Naive thymus-derived CD4-positive, alpha-beta T cell (primary cell): ENCODE results near the gene INPP1. TPM values are rescaled to one million over a fixed set of nuclear protein-coding genes. Genes with fewer than 3 reads are reported as not detected.
"Not testable (repeated sequence)": the region's sequence is repeated elsewhere in the genome, so short reads cannot be mapped to it uniquely, and the experiment has no call there.

Experiments used
- ATAC-seq: fragments of 150-1000 bp; cut with Tn5 transposase; 2 replicates; pipeline ENCODE4 v1.10.0; 2021; ENCODE audit warnings: mild to moderate bottlenecking, moderate library complexity
- CTCF ChIA-PET: fragments of 350-600 bp; sonication (Branson Sonifier 250); formaldehyde crosslinking; loops from one replicate; lab custom pipeline; 2021; ENCODE audit warnings: antibody characterized with exemption; lab: Charles Lee
- POLR2A ChIA-PET: fragments of 350-600 bp; sonication (Branson Sonifier 250); formaldehyde crosslinking; loops from one replicate; lab custom pipeline; 2021; ENCODE audit warnings: antibody characterized with exemption, inconsistent platforms; lab: Charles Lee
- DNase-seq, 9 donors: peaks; one replicate each; pipeline versions ENCODE4 v3.0.0 to v3.0.0-alpha.2; 2020 to 2022; ENCODE audit warnings: mixed read lengths in 1 of 9
- H3K27ac ChIP-seq: one replicate; pipeline ENCODE4 v1.7.0; 2013; ENCODE audit warnings: mild to moderate bottlenecking, low read depth, low read length, moderate library complexity
- H3K27me3 ChIP-seq, 2 donors: one replicate each; pipeline ENCODE4 v1.7.0; 2013; ENCODE audit warnings: low read length in 2 of 2, mild to moderate bottlenecking in 2 of 2, moderate library complexity in 2 of 2; ENCODE audit not compliant: control insufficient read depth in 2 of 2, insufficient read depth in 2 of 2
- H3K36me3 ChIP-seq, 3 experiments: 1 replicate in 2 of 3; 2 replicates in 1 of 3; pipeline ENCODE4 v1.7.0; 2013; ENCODE audit warnings: low read length in 3 of 3, mild to moderate bottlenecking in 3 of 3, moderate library complexity in 1 of 3; ENCODE audit not compliant: insufficient read depth in 3 of 3, control insufficient read depth in 2 of 3
- H3K4me1 ChIP-seq, 2 donors: one replicate each; pipeline ENCODE4 v1.7.0; 2013; ENCODE audit warnings: low read length in 2 of 2, mild to moderate bottlenecking in 2 of 2, moderate library complexity in 1 of 2; ENCODE audit not compliant: control insufficient read depth in 2 of 2, insufficient read depth in 2 of 2
- H3K4me3 ChIP-seq: 2 replicates; pipeline ENCODE4 v1.7.0; 2013; ENCODE audit warnings: mild to moderate bottlenecking, low read length
- H3K9me3 ChIP-seq, 3 experiments: 1 replicate in 2 of 3; 2 replicates in 1 of 3; pipeline ENCODE4 v1.7.0; 2013; ENCODE audit warnings: low read length in 3 of 3; ENCODE audit not compliant: control insufficient read depth in 2 of 3
- H3K27ac Mint-ChIP-seq, 9 donors: one replicate each; pipeline ENCODE4 v1.8.0; 2020 to 2022; ENCODE audit warnings: mixed read lengths in 9 of 9, mild to moderate bottlenecking in 8 of 9, moderate library complexity in 5 of 9, inconsistent platforms in 2 of 9
- H3K27me3 Mint-ChIP-seq, 5 donors: one replicate each; pipeline ENCODE4 v1.8.0; 2021 to 2022; ENCODE audit warnings: mixed read lengths in 5 of 5, mild to moderate bottlenecking in 1 of 5
- H3K36me3 Mint-ChIP-seq, 5 donors: one replicate each; pipeline ENCODE4 v1.8.0; 2020 to 2022; ENCODE audit warnings: mixed read lengths in 5 of 5, mild to moderate bottlenecking in 3 of 5, inconsistent platforms in 1 of 5
- H3K4me1 Mint-ChIP-seq, 7 donors: one replicate each; pipeline ENCODE4 v1.8.0; 2020 to 2022; ENCODE audit warnings: mixed read lengths in 7 of 7, mild to moderate bottlenecking in 3 of 7, inconsistent platforms in 1 of 7
- H3K4me3 Mint-ChIP-seq, 10 donors: one replicate each; pipeline ENCODE4 v1.8.0; 2020 to 2022; ENCODE audit warnings: mild to moderate bottlenecking in 10 of 10, mixed read lengths in 10 of 10, moderate library complexity in 6 of 10, inconsistent platforms in 2 of 10
- H3K9me3 Mint-ChIP-seq, 11 donors: one replicate each; pipeline ENCODE4 v1.8.0; 2020 to 2022; ENCODE audit warnings: mixed read lengths in 11 of 11, mild to moderate bottlenecking in 4 of 11, inconsistent platforms in 1 of 11, moderate library complexity in 1 of 11
- intact Hi-C, 2 donors: fragments of 100-400 bp; cut with micrococcal nuclease; formaldehyde crosslinking; loops; one replicate each; pipeline ENCODE4 v1.15.1; 2023
- polyA plus RNA-seq, 2 donors: library from polyadenylated mRNA; unstranded; fragments of 300-500 nt; fragmentation: Illumina TruSeq; gene quantifications; one replicate each; pipeline ENCODE4 v1.2.3, GENCODE V29; 2021
- total RNA-seq, 6 experiments: library from RNA in 5 of 6; stranded (reverse) in 5 of 6; gene quantifications; 1 replicate in 5 of 6; 2 replicates in 1 of 6; pipeline ENCODE4 v1.2.3 and lab custom pipeline; 2021 to 2026

Gene INPP1
- total and polyA plus RNA-seq, 7 experiments from 2014 or later: 1.2 to 6.7 (median 2.0) TPM

DNA sequence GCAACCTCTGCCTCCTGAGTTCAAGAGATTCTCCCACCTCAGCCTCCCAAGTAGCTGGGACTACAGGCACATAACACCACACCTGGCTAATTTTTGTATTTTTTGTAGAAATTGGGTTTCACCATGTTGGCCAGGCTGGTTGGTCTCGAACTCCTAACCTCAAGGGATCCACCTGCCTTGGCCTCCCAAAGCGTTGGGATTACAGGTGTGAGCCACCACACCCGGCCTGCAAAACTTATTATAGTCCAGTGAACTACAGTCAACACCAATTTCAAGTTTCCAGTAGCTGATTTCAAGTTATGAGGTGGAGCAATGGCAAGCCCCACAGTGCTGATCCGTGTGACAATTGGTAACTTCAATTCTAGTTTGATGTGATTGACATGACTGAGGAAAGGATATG, 7.8 kb upstream of the INPP1 start:
- ATAC-seq, H3K27me3 ChIP-seq, H3K4me3 Mint-ChIP-seq, H3K9me3 ChIP-seq, H3K27ac Mint-ChIP-seq, H3K36me3 ChIP-seq, H3K4me3 ChIP-seq, DNase-seq, intact Hi-C loops, H3K27ac ChIP-seq, H3K4me1 Mint-ChIP-seq, H3K36me3 Mint-ChIP-seq, H3K9me3 Mint-ChIP-seq, POLR2A ChIA-PET, H3K4me1 ChIP-seq: not testable (repeated sequence)
- peaks cover 0 to 40% (median 3%) of the 10 kb centered on the region in 5 donors for H3K27me3 Mint-ChIP-seq
- CTCF ChIA-PET: interaction anchor here (0.7 kb wide), 1 partner anchor 11 kb away, joined by 4 read pairs; no protein-coding TSS in a partner anchor

DNA sequence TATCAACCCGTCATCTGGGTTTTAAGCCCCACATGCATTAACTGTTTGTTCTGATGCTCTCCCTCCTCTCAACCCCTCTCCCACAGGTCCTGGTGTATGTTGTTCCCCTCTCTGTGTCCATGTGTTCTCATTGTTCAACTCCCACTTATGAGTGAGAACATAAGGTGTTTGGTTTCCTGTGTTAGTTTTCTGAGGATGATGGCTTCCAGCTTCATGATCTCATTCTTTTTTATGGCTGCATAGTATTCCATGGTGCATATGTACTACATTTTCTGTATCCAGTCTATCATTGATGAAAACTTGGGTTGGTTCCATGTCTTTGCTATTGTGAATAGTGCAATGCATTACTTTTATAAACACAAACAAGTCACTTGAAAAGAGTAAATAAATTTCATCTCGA, 7.0 kb upstream of the INPP1 start:
- no peaks in the 10 kb centered on the region for H3K36me3 ChIP-seq
- H3K4me3 ChIP-seq: no peak overlapping the region
- H3K27ac ChIP-seq: no peak overlapping the region
- H3K9me3 ChIP-seq: no peaks in the 10 kb centered on the region
- no peaks in the 10 kb centered on the region for H3K4me1 ChIP-seq
- peaks cover 0 to 38% (median 0%) of the 10 kb centered on the region in 5 donors for H3K27me3 Mint-ChIP-seq
- no peaks in the 10 kb centered on the region for H3K27me3 ChIP-seq
- no peak overlapping the region for H3K4me3 Mint-ChIP-seq
- no peaks in the 10 kb centered on the region for H3K36me3 Mint-ChIP-seq
- ATAC-seq: no peak
- DNase-seq: no peak
- intact Hi-C loops: no loop called here
- H3K27ac Mint-ChIP-seq: no peak overlapping the region
- POLR2A ChIA-PET: no interaction called here
- no peaks in the 10 kb centered on the region for H3K9me3 Mint-ChIP-seq
- CTCF ChIA-PET: no interaction called here
- peaks cover 0 to 2% (median 0%) of the 10 kb centered on the region in 7 donors for H3K4me1 Mint-ChIP-seq

DNA sequence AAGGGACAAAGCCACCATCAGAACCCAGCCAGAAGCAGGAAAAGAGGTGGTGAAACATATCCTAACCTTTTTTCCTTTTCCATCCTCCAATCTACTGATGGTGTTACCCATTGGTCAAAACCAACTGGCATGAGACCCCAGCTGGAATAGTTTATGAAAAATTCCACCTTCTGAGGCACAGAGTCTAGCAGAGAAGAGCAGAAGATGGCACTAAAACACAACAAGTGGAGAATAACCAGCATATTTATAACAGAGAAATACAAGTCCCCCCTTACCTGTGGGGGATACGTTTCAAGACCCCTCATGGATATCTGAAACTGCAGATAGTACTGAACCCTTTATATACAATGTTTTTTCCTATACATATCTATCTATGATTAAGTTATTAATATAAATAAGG, 4.9 kb upstream of the INPP1 start:
- peaks cover 0 to 45% (median 0%) of the 10 kb centered on the region in 5 donors for H3K27me3 Mint-ChIP-seq
- CTCF ChIA-PET: interaction anchor here (0.9 kb wide), 1 partner anchor 32 kb away, joined by 3 read pairs; no protein-coding TSS in a partner anchor
- Histone ChIP-seq H3K9me3 (no peaks in the 10 kb centered on the region), H3K36me3 (no peaks in the 10 kb centered on the region), H3K4me3 (no peak overlapping the region), H3K4me1 (no peaks in the 10 kb centered on the region), H3K27me3 (no peaks in the 10 kb centered on the region), H3K27ac (no peak overlapping the region)
- H3K27ac Mint-ChIP-seq: no peak overlapping the region
- H3K4me1 Mint-ChIP-seq: peaks cover 0 to 11% (median 5%) of the 10 kb centered on the region in 7 donors
- intact Hi-C loops: loop anchor here in 1 of 2 donors (1.0 kb wide), 1 partner anchor 34 kb away; no protein-coding TSS in a partner anchor
- H3K9me3 Mint-ChIP-seq: no peaks in the 10 kb centered on the region
- POLR2A ChIA-PET: no interaction called here
- DNase-seq (peak in 1 of 9 donors; percentile 11), ATAC-seq (no peak)
- no peak overlapping the region for H3K4me3 Mint-ChIP-seq
- no peaks in the 10 kb centered on the region for H3K36me3 Mint-ChIP-seq

DNA sequence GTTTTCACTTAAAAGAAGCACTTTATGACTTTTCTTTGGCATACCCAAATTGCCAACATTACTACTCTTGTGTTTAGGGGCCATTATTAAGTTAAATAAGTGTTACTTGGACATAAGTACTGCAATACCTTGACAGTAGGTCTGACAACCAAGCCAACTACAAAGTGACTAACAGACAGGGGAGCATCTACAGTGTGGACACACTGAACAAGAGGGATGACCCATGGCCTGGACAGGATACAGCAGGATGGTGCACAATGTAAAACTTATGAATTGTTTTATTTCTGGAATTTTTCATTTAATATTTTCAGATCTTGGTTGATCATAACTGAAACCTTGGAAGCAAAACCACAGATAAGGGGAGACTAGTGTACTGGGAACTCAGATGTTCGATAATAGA, 4.0 kb upstream of the INPP1 start:
- intact Hi-C loops: no loop called here
- POLR2A ChIA-PET: no interaction called here
- H3K36me3 ChIP-seq: no peaks in the 10 kb centered on the region
- CTCF ChIA-PET: no interaction called here
- DNase-seq: no peak
- no peaks in the 10 kb centered on the region for H3K27me3 ChIP-seq
- Mint-ChIP-seq H3K36me3 (no peaks in the 10 kb centered on the region), H3K4me1 (peaks cover 2 to 14% (median 8%) of the 10 kb centered on the region in 7 donors), H3K27me3 (peaks cover 0 to 39% (median 0%) of the 10 kb centered on the region in 5 donors), H3K4me3 (no peak overlapping the region), H3K9me3 (no peaks in the 10 kb centered on the region), H3K27ac (no peak overlapping the region)
- ATAC-seq: no peak
- H3K27ac ChIP-seq: no peak overlapping the region
- H3K4me3 ChIP-seq: no peak overlapping the region
- H3K9me3 ChIP-seq: no peaks in the 10 kb centered on the region
- H3K4me1 ChIP-seq: peaks cover 3 to 4% of the 10 kb centered on the region in 2 donors

DNA sequence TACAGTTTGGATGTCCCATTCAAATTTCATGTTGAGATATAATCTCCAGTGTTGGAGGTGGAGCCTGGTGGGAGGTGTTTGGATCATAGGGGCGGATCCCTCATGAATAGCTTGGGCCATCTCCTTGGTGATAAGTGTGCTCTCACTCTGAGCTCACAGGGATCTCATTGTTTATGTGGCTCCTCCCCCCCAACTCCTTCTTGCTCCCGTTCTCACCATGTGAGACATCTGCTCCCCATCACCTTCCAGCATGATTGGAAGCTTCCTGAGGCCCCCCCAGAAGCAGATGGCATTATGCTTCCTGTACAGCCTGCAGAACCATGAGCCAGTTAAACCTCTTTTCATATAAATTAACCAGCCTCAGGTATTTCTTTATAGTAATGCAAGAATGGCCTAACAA, 3.0 kb upstream of the INPP1 start:
- Histone ChIP-seq H3K27ac (no peak overlapping the region), H3K27me3 (no peaks in the 10 kb centered on the region), H3K4me3 (no peak overlapping the region), H3K36me3 (no peaks in the 10 kb centered on the region), H3K9me3 (no peaks in the 10 kb centered on the region), H3K4me1 (peaks cover 3 to 11% of the 10 kb centered on the region in 2 donors)
- intact Hi-C loops: no loop called here
- ATAC-seq (no peak), DNase-seq (no peak)
- H3K36me3 Mint-ChIP-seq: no peaks in the 10 kb centered on the region
- no peaks in the 10 kb centered on the region for H3K9me3 Mint-ChIP-seq
- CTCF ChIA-PET: no interaction called here
- H3K27me3 Mint-ChIP-seq: peaks cover 0 to 38% (median 0%) of the 10 kb centered on the region in 5 donors
- H3K4me3 Mint-ChIP-seq: no peak overlapping the region
- POLR2A ChIA-PET: no interaction called here
- peaks cover 5 to 20% (median 12%) of the 10 kb centered on the region in 7 donors for H3K4me1 Mint-ChIP-seq
- H3K27ac Mint-ChIP-seq: no peak overlapping the region

- Mint-ChIP-seq H3K4me1 (peaks cover 5 to 24% (median 12%) of the 10 kb centered on the region in 7 donors), H3K27me3 (peaks cover 0 to 33% (median 0%) of the 10 kb centered on the region in 5 donors), H3K9me3 (no peaks in the 10 kb centered on the region), H3K4me3 (peak overlapping the region; percentile 64 to 94 (median 86)), H3K36me3 (no peaks in the 10 kb centered on the region), H3K27ac (peak overlapping the region in 2 of 9 donors; percentile 59 to 62)
- Histone ChIP-seq H3K27me3 (no peaks in the 10 kb centered on the region), H3K36me3 (no peaks in the 10 kb centered on the region), H3K4me1 (peaks cover 3 to 11% of the 10 kb centered on the region in 2 donors), H3K27ac (no peak overlapping the region), H3K4me3 (no peak overlapping the region), H3K9me3 (no peaks in the 10 kb centered on the region)
- ATAC-seq: no peak
- POLR2A ChIA-PET: no interaction called here
- intact Hi-C loops: loop anchor here (1.0 kb wide), 1 partner anchor 23 kb away; the partner anchor contains the start of gene HIBCH (in 2 of the 2)
- DNase-seq: no peak
- CTCF ChIA-PET: interaction anchor here (0.7 kb wide), 1 partner anchor 28 kb away, joined by 3 read pairs; no protein-coding TSS in a partner anchor
Measured at GRCh38 chr2:190342611-190343010, 778 bp upstream of the INPP1 start.
